ENCODE data around the gene GALNT6.

The GALNT6 gene

DNA sequence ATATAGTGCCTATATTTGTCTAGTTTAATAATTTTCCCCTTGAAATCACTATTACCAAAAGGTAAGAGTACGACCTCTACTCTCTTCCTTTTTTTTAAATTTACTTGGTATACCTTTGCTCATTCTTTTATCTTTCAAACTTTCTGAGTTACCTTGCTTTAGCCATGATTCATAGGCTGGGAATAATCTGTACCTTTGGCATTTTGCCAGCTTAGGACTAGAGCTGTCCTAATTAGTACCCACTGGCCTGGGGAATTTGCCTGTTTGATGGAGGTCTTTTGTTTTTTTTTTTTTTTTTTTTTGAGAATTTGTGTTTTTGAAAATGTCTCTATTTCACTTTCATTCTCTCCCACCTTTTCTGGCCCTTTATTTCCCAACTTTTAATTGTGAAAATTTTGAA, 24.7 kb upstream of the GALNT6 start:
- H3K27me3 Mint-ChIP-seq, result no peaks in the 10 kb centered on the region
- DNase-seq, result no peak
- no peak for ATAC-seq
- no peak overlapping the region for H3K27ac Mint-ChIP-seq
- no peak overlapping the region for H3K4me3 Mint-ChIP-seq
- peaks cover 9% of the 10 kb centered on the region for H3K4me1 Mint-ChIP-seq
- H3K9me3 Mint-ChIP-seq, result no peaks in the 10 kb centered on the region

DNA sequence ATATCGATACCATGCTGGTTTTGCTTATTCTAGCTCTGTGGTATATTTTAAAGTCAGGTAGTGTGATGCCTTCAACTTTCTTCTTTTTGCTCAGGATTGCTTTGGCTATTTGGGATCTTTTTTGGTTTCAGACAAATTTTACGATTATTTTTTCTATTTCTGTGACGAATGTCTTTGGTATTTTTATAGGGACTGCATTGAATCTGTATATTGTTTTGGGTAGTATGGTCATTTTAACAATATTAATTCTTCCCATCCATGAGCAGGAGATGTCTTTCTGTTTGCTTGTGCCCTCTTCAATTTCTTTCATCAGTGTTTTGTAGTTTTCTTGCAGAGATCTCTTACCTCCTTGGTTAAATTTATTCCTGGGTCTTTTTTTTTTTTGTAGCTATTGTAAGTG, 22.6 kb upstream of the GALNT6 start:
- Mint-ChIP-seq H3K27me3 (no peaks in the 10 kb centered on the region), H3K9me3 (no peaks in the 10 kb centered on the region), H3K27ac (no peak overlapping the region), H3K4me3 (no peak overlapping the region), H3K4me1 (no peaks in the 10 kb centered on the region)
- ATAC-seq (no peak), DNase-seq (no peak)

DNA sequence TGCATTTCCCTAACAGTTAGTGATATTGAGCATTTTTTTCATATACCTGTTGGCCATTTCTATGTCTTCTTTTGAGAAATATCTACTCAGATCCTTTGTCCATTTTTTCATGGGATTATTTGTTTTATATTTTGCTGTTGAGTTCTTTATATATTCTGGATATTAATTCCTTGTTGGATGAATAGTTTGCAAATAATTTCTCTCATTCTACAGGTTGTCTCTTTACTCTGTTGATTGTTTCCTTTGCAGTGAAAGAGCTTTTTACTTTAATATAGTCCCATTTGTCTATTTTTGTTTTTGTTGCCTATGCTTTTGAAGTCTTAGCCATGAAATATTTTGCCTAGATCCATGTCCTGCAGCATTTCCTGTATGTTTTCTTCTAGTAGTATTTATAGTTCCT, 21.9 kb upstream of the GALNT6 start:
- H3K27ac Mint-ChIP-seq, result no peak overlapping the region
- no peaks in the 10 kb centered on the region for H3K27me3 Mint-ChIP-seq
- no peaks in the 10 kb centered on the region for H3K9me3 Mint-ChIP-seq
- no peaks in the 10 kb centered on the region for H3K4me1 Mint-ChIP-seq
- no peak overlapping the region for H3K4me3 Mint-ChIP-seq
- DNase-seq (no peak), ATAC-seq (no peak)

DNA sequence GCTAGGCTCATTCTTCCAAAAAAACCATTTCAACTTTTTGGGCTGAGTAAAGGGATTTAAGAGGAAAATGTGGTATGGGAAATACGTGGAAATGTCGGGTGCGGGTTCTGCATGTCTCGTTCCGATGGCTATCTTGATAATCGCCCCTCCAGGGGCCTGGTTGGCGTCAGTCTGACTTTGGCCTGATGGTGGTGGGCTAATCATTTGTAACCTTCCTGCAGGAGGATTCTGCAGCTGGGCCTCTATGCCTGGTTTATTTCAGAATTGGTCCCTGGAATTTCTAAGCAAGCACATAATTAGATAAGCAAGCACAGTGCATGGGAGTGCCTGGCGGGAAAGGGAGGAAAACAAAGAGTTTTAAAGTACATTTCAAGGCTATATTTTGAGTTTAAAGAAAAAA, 18.6 kb upstream of the GALNT6 start:
- no peaks in the 10 kb centered on the region for H3K27me3 Mint-ChIP-seq
- H3K9me3 Mint-ChIP-seq, result no peaks in the 10 kb centered on the region
- no peak overlapping the region for H3K4me3 Mint-ChIP-seq
- DNase-seq, result no peak
- ATAC-seq, result no peak
- H3K4me1 Mint-ChIP-seq, result peaks cover 5% of the 10 kb centered on the region
- H3K27ac Mint-ChIP-seq, result no peak overlapping the region

DNA sequence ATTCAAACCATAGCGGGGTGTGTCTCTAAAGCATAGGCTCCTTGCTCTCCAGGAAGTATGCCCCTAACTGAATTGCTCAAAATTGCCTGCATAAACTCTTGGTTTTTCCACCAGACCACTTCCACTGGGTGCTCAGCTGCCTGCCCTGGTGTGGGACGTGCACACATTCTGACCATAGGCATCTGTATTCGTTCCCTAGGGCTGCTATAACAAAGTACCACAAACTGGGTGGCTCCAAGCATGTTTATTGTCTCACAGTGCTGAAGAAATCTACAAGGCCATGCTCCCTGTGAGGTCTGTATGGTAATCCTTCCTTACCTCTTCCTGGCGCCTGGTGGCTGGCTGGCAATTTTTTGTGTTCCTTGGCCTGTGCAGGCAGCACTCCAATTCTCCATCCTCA, 16.4 kb upstream of the GALNT6 start:
- no peak overlapping the region for H3K4me3 Mint-ChIP-seq
- no peaks in the 10 kb centered on the region for H3K9me3 Mint-ChIP-seq
- ATAC-seq (no peak), DNase-seq (no peak)
- peaks cover 5% of the 10 kb centered on the region for H3K4me1 Mint-ChIP-seq
- no peaks in the 10 kb centered on the region for H3K27me3 Mint-ChIP-seq
- H3K27ac Mint-ChIP-seq, result no peak overlapping the region

DNA sequence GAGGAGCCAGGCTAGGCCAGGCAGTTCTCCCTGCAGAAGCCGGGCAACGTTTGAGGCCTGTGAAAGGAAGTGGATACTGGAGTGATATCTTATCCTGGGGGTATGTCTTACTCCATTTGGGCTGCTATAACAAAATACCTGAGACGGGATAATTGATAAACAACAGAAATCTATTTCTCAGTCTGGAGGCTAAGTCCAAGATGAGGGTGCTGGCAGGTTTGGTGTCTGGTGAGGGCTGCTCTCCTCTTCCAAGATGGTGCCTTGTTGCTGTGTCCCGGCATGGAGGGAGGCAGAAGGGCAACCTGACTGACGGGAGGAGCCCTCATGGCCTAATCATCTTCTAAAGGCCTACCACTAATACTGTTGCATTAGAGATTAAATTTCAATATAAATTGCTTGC, 15.7 kb upstream of the GALNT6 start:
- ATAC-seq (no peak), DNase-seq (no peak)
- Mint-ChIP-seq H3K27me3 (no peaks in the 10 kb centered on the region), H3K9me3 (no peaks in the 10 kb centered on the region), H3K4me1 (peaks cover 5% of the 10 kb centered on the region), H3K4me3 (no peak overlapping the region), H3K27ac (no peak overlapping the region)

DNA sequence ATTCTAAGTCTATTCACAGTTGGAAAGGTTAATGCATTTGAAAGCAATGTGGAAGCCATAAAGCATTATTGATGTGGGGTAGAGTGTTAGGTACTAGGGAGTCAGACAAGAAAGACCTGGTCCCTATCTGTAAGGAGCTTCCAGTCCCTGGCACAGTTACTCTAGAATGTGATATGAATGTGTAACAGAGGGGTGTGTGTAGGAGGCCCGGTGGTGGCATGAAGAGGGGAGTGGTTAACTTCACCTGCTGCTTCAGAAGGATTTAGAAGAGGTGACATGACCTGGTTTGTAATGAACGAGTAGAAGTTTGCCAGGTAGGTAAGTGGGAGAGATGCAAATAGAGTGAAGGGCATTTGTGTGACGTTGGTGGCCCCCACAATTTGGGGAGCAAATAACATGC, 15.1 kb upstream of the GALNT6 start:
- Mint-ChIP-seq H3K4me3 (no peak overlapping the region), H3K4me1 (peaks cover 5% of the 10 kb centered on the region), H3K9me3 (no peaks in the 10 kb centered on the region), H3K27me3 (no peaks in the 10 kb centered on the region), H3K27ac (no peak overlapping the region)
- DNase-seq (no peak), ATAC-seq (no peak)

DNA sequence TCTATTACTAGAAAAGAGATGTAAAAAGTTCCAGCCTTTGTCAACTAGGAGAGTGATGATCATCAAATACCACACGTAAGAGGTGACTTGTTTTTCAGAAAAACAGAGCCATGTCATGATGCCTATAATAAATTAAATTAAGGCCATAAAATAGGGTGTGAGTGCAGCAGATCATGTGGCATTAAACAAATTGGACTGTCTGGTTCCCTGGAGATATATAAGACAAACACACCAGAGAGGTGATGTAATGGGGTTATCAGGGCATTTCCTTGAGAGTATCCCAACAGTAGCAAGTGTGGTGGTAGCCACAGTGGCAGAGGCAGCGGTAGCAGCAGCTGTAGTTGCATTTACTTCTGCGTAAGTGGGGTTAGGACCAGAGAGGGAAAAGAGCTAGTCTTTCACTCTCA, 14.6 kb upstream of the GALNT6 start:
- no peaks in the 10 kb centered on the region for H3K9me3 Mint-ChIP-seq
- H3K27me3 Mint-ChIP-seq, result no peaks in the 10 kb centered on the region
- no peak overlapping the region for H3K27ac Mint-ChIP-seq
- H3K4me3 Mint-ChIP-seq, result no peak overlapping the region
- peaks cover 5% of the 10 kb centered on the region for H3K4me1 Mint-ChIP-seq
- DNase-seq (no peak), ATAC-seq (no peak)

DNA sequence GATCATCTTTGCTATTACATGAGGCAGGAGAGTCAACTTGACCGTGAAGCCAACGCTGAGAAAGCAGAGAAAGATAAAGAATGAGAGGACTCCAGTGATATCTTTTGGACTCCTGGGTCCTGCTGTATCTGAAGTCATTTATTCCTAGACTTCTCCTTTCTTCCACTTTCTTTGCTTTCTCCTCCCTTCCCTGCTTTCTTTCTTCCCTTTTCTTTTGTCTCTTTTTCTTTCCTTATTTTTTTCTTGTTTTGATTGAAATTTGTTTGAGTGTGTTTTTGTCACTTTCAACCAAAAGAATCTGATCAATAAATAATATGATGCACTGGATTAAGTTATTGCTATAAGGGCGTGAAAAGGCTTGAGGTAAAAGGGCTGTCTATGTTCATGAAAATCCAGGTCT, 13.4 kb upstream of the GALNT6 start:
- H3K4me3 Mint-ChIP-seq, result no peak overlapping the region
- peaks cover 5% of the 10 kb centered on the region for H3K4me1 Mint-ChIP-seq
- no peaks in the 10 kb centered on the region for H3K9me3 Mint-ChIP-seq
- H3K27me3 Mint-ChIP-seq, result no peaks in the 10 kb centered on the region
- ATAC-seq (no peak), DNase-seq (no peak)
- H3K27ac Mint-ChIP-seq, result no peak overlapping the region

DNA sequence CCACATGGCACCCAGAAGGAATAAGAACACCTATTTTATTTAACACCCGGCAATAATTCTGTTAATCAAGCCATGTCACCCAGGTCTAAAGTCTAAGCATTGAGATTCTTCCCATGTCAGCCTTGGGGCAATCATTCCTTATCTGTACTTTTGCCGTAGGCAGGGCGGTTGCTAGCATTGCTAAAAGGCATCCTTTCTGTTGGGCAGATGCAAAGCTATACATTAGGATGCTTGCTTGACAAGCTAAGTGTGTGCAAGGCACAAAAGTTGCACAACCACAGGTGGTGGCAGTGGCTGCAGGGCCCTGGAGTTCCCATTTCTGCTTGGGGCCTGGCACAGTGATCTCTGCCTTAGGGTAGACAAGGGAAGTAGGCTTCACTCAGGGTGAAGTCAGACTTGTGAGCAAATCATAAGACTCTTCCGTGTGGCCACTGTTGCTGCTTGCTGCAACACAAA, 12.5 kb upstream of the GALNT6 start:
- DNase-seq, result no peak
- H3K27ac Mint-ChIP-seq, result no peak overlapping the region
- no peaks in the 10 kb centered on the region for H3K27me3 Mint-ChIP-seq
- H3K4me1 Mint-ChIP-seq, result peaks cover 5% of the 10 kb centered on the region
- H3K9me3 Mint-ChIP-seq, result no peaks in the 10 kb centered on the region
- H3K4me3 Mint-ChIP-seq, result no peak overlapping the region
- ATAC-seq, result no peak

DNA sequence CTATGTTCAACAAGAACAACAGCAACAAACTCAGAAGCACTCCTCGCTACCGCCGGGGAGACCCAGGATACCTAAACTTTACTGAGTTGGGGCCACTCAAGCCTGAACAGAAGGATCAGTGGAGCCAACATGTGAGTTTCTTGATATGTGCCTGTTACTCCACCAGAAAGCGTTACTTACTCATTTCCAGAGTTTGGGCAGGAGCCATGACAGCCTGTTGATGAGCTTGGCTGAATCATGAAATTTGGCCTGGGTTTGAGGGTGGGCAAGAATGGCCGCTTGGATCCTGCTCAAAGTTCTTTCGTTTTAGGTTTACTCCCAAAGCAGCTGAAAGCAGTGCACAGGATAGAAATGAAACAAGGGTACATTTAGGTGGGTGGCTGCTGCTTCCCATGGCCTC, 12.0 kb upstream of the GALNT6 start:
- no peak for ATAC-seq
- no peak overlapping the region for H3K4me3 Mint-ChIP-seq
- no peak overlapping the region for H3K27ac Mint-ChIP-seq
- no peaks in the 10 kb centered on the region for H3K9me3 Mint-ChIP-seq
- no peak for DNase-seq
- H3K4me1 Mint-ChIP-seq, result peaks cover 7% of the 10 kb centered on the region
- no peaks in the 10 kb centered on the region for H3K27me3 Mint-ChIP-seq

DNA sequence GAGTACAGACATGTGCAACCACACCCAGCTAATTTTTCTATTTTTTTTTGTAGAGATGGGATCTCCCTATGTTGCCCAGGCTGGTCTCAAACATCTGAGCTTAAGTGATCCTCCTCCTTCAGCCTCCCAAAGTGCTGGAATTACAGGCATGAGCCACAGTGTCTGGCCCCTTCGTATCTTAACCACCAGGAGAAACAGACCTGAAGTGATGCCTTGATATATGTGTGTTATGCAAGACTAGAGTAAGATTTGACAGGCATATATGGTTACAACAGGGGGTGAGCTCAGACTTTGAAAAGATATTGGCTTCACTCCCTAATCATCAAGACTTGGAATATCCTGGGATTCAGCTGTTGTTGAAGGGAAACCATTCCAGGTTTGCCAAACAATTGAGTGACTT, 10.7 kb upstream of the GALNT6 start:
- H3K4me1 Mint-ChIP-seq, result peaks cover 5% of the 10 kb centered on the region
- DNase-seq, result no peak
- no peaks in the 10 kb centered on the region for H3K27me3 Mint-ChIP-seq
- no peaks in the 10 kb centered on the region for H3K9me3 Mint-ChIP-seq
- no peak for ATAC-seq
- H3K4me3 Mint-ChIP-seq, result no peak overlapping the region
- no peak overlapping the region for H3K27ac Mint-ChIP-seq

DNA sequence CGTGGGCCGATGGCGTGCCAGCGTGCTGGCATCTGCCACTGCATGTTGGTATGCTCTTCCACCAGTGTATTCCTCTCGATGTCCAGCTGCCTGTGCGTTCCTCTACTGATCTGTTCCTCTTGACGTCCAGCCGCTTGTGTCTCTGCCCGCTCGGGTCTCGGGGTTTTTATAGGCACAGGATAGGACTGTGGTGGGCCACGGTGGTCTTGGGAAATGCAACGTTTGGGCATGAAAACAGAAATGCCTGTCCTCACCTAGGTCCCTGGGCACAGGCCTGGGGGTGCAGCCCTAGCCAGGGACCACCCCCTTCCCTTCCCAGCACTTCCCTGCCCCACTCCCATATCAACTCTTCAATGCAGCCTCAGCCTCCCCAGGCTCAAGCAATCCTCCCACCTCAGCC, 10.3 kb upstream of the GALNT6 start:
- Mint-ChIP-seq H3K4me1 (peaks cover 5% of the 10 kb centered on the region), H3K9me3 (no peaks in the 10 kb centered on the region), H3K27me3 (no peaks in the 10 kb centered on the region), H3K27ac (no peak overlapping the region), H3K4me3 (no peak overlapping the region)
- ATAC-seq, result no peak
- DNase-seq, result no peak

DNA sequence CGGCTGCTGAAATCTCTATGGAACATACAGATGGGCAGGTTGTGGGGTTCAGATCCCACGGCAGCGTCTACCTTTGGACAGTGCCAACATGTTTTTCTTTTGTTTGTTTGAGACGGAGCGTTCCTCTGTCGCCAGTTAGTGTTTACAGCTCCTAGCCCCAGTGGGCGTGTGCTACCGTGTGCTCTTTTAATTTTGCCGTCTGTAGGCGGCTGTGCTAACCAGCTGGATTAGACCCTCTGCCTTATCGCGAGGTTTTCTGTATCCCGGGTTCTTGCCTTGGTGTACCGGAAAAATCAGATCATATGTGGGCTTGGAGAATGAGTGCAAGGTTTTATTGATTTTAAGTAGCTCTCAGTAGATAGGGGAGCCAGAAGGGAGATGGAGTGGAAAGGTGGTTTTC, 9.8 kb upstream of the GALNT6 start:
- no peak for DNase-seq
- peaks cover 8% of the 10 kb centered on the region for H3K4me1 Mint-ChIP-seq
- H3K27ac Mint-ChIP-seq, result no peak overlapping the region
- no peak overlapping the region for H3K4me3 Mint-ChIP-seq
- no peaks in the 10 kb centered on the region for H3K9me3 Mint-ChIP-seq
- ATAC-seq, result no peak
- no peaks in the 10 kb centered on the region for H3K27me3 Mint-ChIP-seq

DNA sequence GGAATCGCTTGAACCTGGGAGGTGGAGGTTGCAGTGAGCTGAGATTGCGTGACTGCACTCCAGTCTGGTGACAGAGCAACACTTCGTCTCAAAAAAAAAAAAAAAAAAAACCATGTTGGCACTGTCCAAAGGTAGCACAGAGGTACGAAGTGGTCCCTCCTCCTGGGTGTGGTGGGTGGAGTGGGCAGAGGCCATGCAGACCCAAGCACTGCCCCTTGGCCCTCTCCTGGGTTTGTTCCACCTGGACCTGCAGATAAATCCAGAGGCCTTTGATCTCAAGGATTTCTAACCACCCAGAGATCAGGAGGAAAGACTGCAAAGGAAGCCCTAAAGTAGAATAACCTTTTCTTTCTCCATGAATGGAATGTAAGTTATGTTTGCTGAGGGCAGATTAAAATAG, 8.7 kb upstream of the GALNT6 start:
- Mint-ChIP-seq H3K9me3 (no peaks in the 10 kb centered on the region), H3K4me3 (no peak overlapping the region), H3K27ac (no peak overlapping the region), H3K4me1 (peaks cover 19% of the 10 kb centered on the region), H3K27me3 (no peaks in the 10 kb centered on the region)
- DNase-seq (no peak), ATAC-seq (no peak)

DNA sequence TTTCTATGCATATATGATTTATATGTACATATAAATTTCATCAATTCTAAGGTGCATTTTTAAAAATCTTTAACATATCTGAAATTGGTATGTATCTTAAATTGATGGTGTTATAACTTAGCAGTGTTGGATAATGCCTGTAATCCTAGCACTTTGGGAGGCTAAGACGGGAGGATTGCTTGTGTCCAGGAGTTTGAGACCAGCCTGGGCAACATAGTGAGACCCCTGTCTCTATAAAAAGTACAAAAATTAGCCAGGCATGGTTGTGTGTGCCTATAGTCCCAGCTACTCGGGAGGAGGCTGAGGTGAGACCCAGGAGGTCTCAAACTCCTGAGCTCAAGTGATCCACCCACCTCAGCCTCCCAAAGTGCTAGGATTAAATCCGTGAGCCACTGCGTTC, 6.5 kb upstream of the GALNT6 start:
- H3K27me3 Mint-ChIP-seq, result no peaks in the 10 kb centered on the region
- H3K27ac Mint-ChIP-seq, result no peak overlapping the region
- H3K4me3 Mint-ChIP-seq, result no peak overlapping the region
- H3K9me3 Mint-ChIP-seq, result no peaks in the 10 kb centered on the region
- peaks cover 42% of the 10 kb centered on the region for H3K4me1 Mint-ChIP-seq
- DNase-seq (no peak), ATAC-seq (no peak)

DNA sequence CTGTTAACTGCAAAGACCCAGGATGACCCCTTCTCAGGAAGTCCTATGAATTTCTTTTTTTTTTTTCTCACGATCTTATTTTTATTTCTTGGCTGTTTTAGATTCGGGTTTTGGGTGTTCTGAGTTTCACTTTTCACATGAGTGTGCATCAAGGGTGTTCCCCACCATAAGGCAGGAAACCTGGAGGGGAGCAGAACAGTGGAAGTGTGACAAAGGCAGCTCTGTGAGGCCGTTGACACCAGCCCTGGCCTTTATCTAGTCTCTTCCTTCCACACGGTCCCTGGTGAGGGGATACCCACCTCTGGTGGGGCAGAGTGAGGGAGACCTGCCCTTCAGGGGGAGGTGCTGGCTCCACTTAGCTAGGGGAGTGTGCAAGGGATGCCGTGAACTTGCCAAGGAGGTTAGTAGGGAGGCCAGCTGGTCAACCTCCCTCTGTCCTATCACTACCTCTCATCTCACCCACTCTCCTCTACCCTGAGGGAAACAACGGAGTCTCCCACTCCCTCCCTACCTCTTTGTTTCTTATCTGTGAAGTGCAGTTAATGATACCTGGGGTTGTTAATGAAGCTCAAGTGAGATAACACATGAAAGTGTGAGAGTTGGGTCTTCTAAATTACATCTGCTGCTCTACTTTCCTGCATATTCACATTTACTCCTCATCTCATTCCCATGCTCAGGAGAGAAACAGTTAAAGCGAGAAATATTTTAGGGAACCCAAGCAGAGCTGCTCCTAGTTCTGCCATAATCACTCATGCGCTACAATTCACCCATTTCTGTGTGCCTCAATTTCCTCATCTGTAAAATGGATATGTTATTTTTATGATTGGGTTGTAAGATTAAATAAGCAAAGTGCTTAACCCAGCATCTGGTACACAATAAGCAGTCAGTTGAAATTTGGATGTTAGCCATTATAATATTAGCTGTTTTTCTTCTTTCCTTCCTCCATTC, 4.4 kb upstream of the GALNT6 start:
- Mint-ChIP-seq H3K27ac (peak overlapping the region in 1 of 2 donors; percentile 44), H3K4me1 (peaks cover 53% of the 10 kb centered on the region), H3K27me3 (no peaks in the 10 kb centered on the region), H3K4me3 (peak overlapping the region; percentile 76 to 79), H3K9me3 (no peaks in the 10 kb centered on the region)
- ATAC-seq (peak; percentile 65), DNase-seq (peak; percentile 19 to 53)
